H1 (cell line): ENCODE measurements around the gene PRR12. TPM values are rescaled to one million over a fixed set of nuclear protein-coding genes. Genes with fewer than 3 reads are reported as not detected.
A peak's percentile ranks its signal among the peaks of the same experiment; 100 is the strongest.

Source experiments
- CTCF ChIA-PET: fragments of 300-600 bp; sonication (Branson Sonifier 250); formaldehyde crosslinking; loops from one replicate; lab custom pipeline; 2021; ENCODE audit not compliant: partially characterized antibody; lab: Charles Lee
- POLR2A ChIA-PET: fragments of 300-600 bp; sonication (Branson Sonifier 250); formaldehyde crosslinking; loops from one replicate; lab custom pipeline; 2021; ENCODE audit warnings: inconsistent platforms; ENCODE audit not compliant: partially characterized antibody; lab: Charles Lee
- DNase-seq, 2 experiments: peaks; one replicate each; pipeline versions ENCODE4 v3.0.0 to v3.0.0-alpha.2; 2010 to 2022; ENCODE audit warnings: low spot score in 2 of 2, low read depth in 1 of 2, mixed read lengths in 1 of 2
- FAIRE-seq: peaks from 2 replicates; lab custom pipeline; 2011; peaks lifted over from hg19 to GRCh38; lab: Jason Lieb, UNC
- H2AFZ ChIP-seq: 2 replicates; pipeline ENCODE4 v1.8.1; 2012; ENCODE audit warnings: low read length, inconsistent platforms
- H2AK5ac ChIP-seq: 2 replicates; pipeline ENCODE4 v1.6.1; 2013; ENCODE audit warnings: low read depth, low read length
- H2BK120ac ChIP-seq: replicated peaks from 2 replicates; pipeline ENCODE3; 2013; ENCODE audit warnings: low read depth, low read length, inconsistent platforms
- H2BK12ac ChIP-seq: 2 replicates; pipeline ENCODE4 v1.6.1; 2013; ENCODE audit warnings: low read depth, low read length
- H2BK15ac ChIP-seq: 2 replicates; pipeline ENCODE4 v1.6.1; 2013; ENCODE audit warnings: low read length
- H2BK20ac ChIP-seq: 2 replicates; pipeline ENCODE4 v1.6.1; 2013; ENCODE audit warnings: low read length
- H2BK5ac ChIP-seq: 2 replicates; pipeline ENCODE4 v1.6.1; 2013; ENCODE audit warnings: low read depth, low read length
- H3K14ac ChIP-seq: 2 replicates; pipeline ENCODE4 v1.6.1; 2013; ENCODE audit warnings: inconsistent platforms; ENCODE audit not compliant: insufficient read length
- H3K18ac ChIP-seq: 2 replicates; pipeline ENCODE4 v1.6.1; 2013; ENCODE audit warnings: low read length; ENCODE audit errors: extremely low read depth
- H3K23ac ChIP-seq: 2 replicates; pipeline ENCODE4 v1.6.1; 2013; ENCODE audit warnings: inconsistent platforms; ENCODE audit not compliant: insufficient read length
- H3K23me2 ChIP-seq: 2 replicates; pipeline ENCODE4 v1.6.1; 2013; ENCODE audit warnings: low read depth, low read length
- H3K27ac ChIP-seq: 2 replicates; pipeline ENCODE4 v1.6.1; 2011; ENCODE audit warnings: low read depth, low read length, inconsistent platforms
- H3K27me3 ChIP-seq, 4 experiments: replicated peaks in 1 of 4; 1 replicate in 1 of 4; 2 replicates in 3 of 4; pipeline versions ENCODE4 v1.6.1 to v1.8.1; 2011 to 2013; ENCODE audit warnings: low read length in 3 of 4, mild to moderate bottlenecking in 3 of 4, inconsistent platforms in 2 of 4, mixed read lengths in 2 of 4, moderate library complexity in 1 of 4; ENCODE audit not compliant: control insufficient read depth in 3 of 4, insufficient read depth in 3 of 4; ENCODE audit errors: extremely low read depth in 1 of 4
- H3K36me3 ChIP-seq, 4 experiments: 2 replicates each; pipeline versions ENCODE4 v1.6.1 to v1.8.1; 2011 to 2013; ENCODE audit warnings: mild to moderate bottlenecking in 4 of 4, low read length in 3 of 4, moderate library complexity in 2 of 4, control low read depth in 1 of 4, inconsistent platforms in 1 of 4; ENCODE audit not compliant: insufficient read depth in 4 of 4, control insufficient read depth in 2 of 4
- H3K4ac ChIP-seq: replicated peaks from 2 replicates; pipeline ENCODE3; 2013; ENCODE audit warnings: low read length, low read depth, mixed read lengths, inconsistent platforms; ENCODE audit not compliant: insufficient read length
- H3K4me1 ChIP-seq, 4 experiments: replicated peaks in 1 of 4; 1 replicate in 1 of 4; 2 replicates in 3 of 4; pipeline versions ENCODE4 v1.6.1 to v1.8.1; 2011 to 2013; ENCODE audit warnings: low read length in 3 of 4, inconsistent platforms in 2 of 4, mixed read lengths in 1 of 4; ENCODE audit not compliant: insufficient read depth in 4 of 4, control insufficient read depth in 3 of 4
- H3K4me2 ChIP-seq, 2 experiments: 2 replicates each; pipeline versions ENCODE4 v1.6.1 to v1.8.1; 2011 to 2013; ENCODE audit warnings: low read depth in 2 of 2, low read length in 2 of 2, control low read depth in 1 of 2, inconsistent platforms in 1 of 2, mild to moderate bottlenecking in 1 of 2; ENCODE audit not compliant: insufficient read depth in 1 of 2
- H3K4me3 ChIP-seq, 4 experiments: fragments of 200-600, 300-600 bp in 1 of 4; sonication (generic), shearing (Covaris generic), sonication (Bioruptor Twin) in 1 of 4; 2 replicates each; pipeline versions ENCODE4 v1.5.1 to v1.8.1; 2011 to 2016; ENCODE audit warnings: low read length in 4 of 4, low read depth in 3 of 4, control low read depth in 2 of 4, inconsistent platforms in 2 of 4, mild to moderate bottlenecking in 2 of 4, mixed read lengths in 1 of 4, moderate library complexity in 1 of 4; ENCODE audit not compliant: insufficient read depth in 2 of 4; ENCODE audit errors: extremely low read depth in 1 of 4
- H3K56ac ChIP-seq: replicated peaks from 2 replicates; pipeline ENCODE3; 2013; ENCODE audit warnings: low read depth, mild to moderate bottlenecking, mixed read lengths, low read length, inconsistent platforms; ENCODE audit not compliant: insufficient read length
- H3K79me1 ChIP-seq: 2 replicates; pipeline ENCODE4 v1.6.1; 2013; ENCODE audit warnings: low read depth, low read length, control low read depth
- H3K79me2 ChIP-seq, 2 experiments: 2 replicates each; pipeline versions ENCODE4 v1.6.1 to v1.8.1; 2012 to 2013; ENCODE audit warnings: low read length in 2 of 2, mild to moderate bottlenecking in 2 of 2, inconsistent platforms in 1 of 2; ENCODE audit not compliant: insufficient read depth in 2 of 2, control insufficient read depth in 1 of 2
- H3K9ac ChIP-seq, 4 experiments: replicated peaks in 1 of 4; 1 replicate in 1 of 4; 2 replicates in 3 of 4; pipeline versions ENCODE4 v1.6.1 to v1.8.1; 2011 to 2013; ENCODE audit warnings: low read depth in 3 of 4, low read length in 3 of 4, control low read depth in 2 of 4, mild to moderate bottlenecking in 2 of 4, moderate library complexity in 2 of 4, inconsistent platforms in 1 of 4; ENCODE audit errors: extremely low read depth in 1 of 4
- H3K9me3 ChIP-seq, 2 experiments: 2 replicates each; pipeline versions ENCODE4 v1.6.1 to v1.8.1; 2012 to 2013; ENCODE audit warnings: mild to moderate bottlenecking in 2 of 2, moderate library complexity in 2 of 2, control low read depth in 1 of 2, inconsistent platforms in 1 of 2, low read depth in 1 of 2, low read length in 1 of 2, mixed read lengths in 1 of 2; ENCODE audit not compliant: insufficient read depth in 2 of 2
- H4K20me1 ChIP-seq, 2 experiments: replicated peaks in 1 of 2; 2 replicates each; pipeline versions ENCODE3 to v1.8.1; 2011 to 2013; ENCODE audit warnings: inconsistent platforms in 2 of 2, low read length in 2 of 2, mild to moderate bottlenecking in 1 of 2; ENCODE audit not compliant: insufficient read depth in 2 of 2, control insufficient read depth in 1 of 2
- H4K5ac ChIP-seq: 2 replicates; pipeline ENCODE4 v1.6.1; 2013; ENCODE audit warnings: low read length, low read depth, mixed read lengths, inconsistent platforms; ENCODE audit not compliant: insufficient read length
- H4K8ac ChIP-seq: 2 replicates; pipeline ENCODE4 v1.8.0; 2013; ENCODE audit warnings: mild to moderate bottlenecking, moderate library complexity, low read length, inconsistent platforms; ENCODE audit not compliant: insufficient read depth; ENCODE audit errors: extremely low read depth
- H4K91ac ChIP-seq: replicated peaks from 2 replicates; pipeline ENCODE3; 2013; ENCODE audit warnings: low read length, mixed read lengths, inconsistent platforms; ENCODE audit not compliant: insufficient read length
- BACH1 ChIP-seq: IDR thresholded peaks from 2 replicates; pipeline ENCODE4 v1.6.1; 2012; ENCODE audit warnings: low read length, improper control_type of control experiment
- E2F6 ChIP-seq: IDR thresholded peaks from 2 replicates; pipeline ENCODE4 v1.6.1; 2012; ENCODE audit warnings: inconsistent platforms
- EZH2 ChIP-seq: fragments of 200-600 bp; sonication (generic); IDR thresholded peaks from 2 replicates; pipeline ENCODE4 v1.7.1; 2012; ENCODE audit warnings: low read depth, mild to moderate bottlenecking, moderate library complexity, low read length, inconsistent platforms; ENCODE audit not compliant: severe bottlenecking
- SIN3A ChIP-seq, 2 experiments: IDR thresholded peaks in 1 of 2; conservative IDR thresholded peaks in 1 of 2; 2 replicates each; pipeline ENCODE4 v1.6.1; 2011 to 2012; ENCODE audit warnings: low read length in 2 of 2, improper control_type of control experiment in 1 of 2, low read depth in 1 of 2, mild to moderate bottlenecking in 1 of 2
- SP2 ChIP-seq: IDR thresholded peaks from 2 replicates; pipeline ENCODE4 v1.6.1; 2012; ENCODE audit warnings: mild to moderate bottlenecking, low read length, inconsistent platforms
- SRF ChIP-seq: IDR thresholded peaks from 2 replicates; pipeline ENCODE4 v1.6.1; 2011; ENCODE audit warnings: mild to moderate bottlenecking, low read depth, low read length, moderate library complexity
- ZNF274 ChIP-seq: IDR thresholded peaks from 2 replicates; pipeline ENCODE4 v1.7.0; 2012; ENCODE audit warnings: low read length, borderline replicate concordance; ENCODE audit errors: extremely low read depth
- WGBS, 2 experiments: shearing (Covaris generic) in 1 of 2; methylation state at CpG; one replicate each; pipeline versions ENCODE4 v1.1.6 to v1.1.7; 2013 to 2015; ENCODE audit warnings: low lambda C conversion rate in 2 of 2, mixed read lengths in 2 of 2, inconsistent platforms in 1 of 2, low coverage in 1 of 2, missing lambda C conversion rate in 1 of 2; ENCODE audit not compliant: insufficient replicate concordance in 2 of 2, insufficient coverage in 1 of 2, insufficient read length in 1 of 2; ENCODE audit errors: extremely low coverage in 1 of 2, missing lambda C conversion rate in 1 of 2; 5-methylcytosine and 5-hydroxymethylcytosine counted together
- polyA plus RNA-seq, 7 experiments: library from polyadenylated mRNA; depleted of rRNA in 3 of 7; stranded (reverse) in 5 of 7; unstranded in 2 of 7; fragments of >200 nt in 5 of 7; fragments of 200-250 nt in 2 of 7; gene quantifications; 1 replicate in 5 of 7; 2 replicates in 1 of 7; 4 replicates in 1 of 7; pipeline versions ENCODE4 v1.2.1 to v1.2.3, GENCODE V29; 2011 to 2013; ENCODE audit warnings: missing spikeins in 2 of 7, mixed read lengths in 2 of 7
- total RNA-seq: library from RNA; stranded (reverse); fragmentation: NEBNext Ultra II Directional; extraction: Animal tissue kit (Norgen Biotek cat#: 25700); gene quantifications from 2 replicates; pipeline ENCODE4 v1.2.1, GENCODE V29; 2021
- TF ChIP-seq, protein P1 (sequence below), 3 experiments: IDR thresholded peaks; 1 replicate in 2 of 3; 2 replicates in 1 of 3; pipeline versions ENCODE4 v1.5.1 to v1.6.1; 2011; ENCODE audit warnings: low read length in 3 of 3, mild to moderate bottlenecking in 3 of 3, inconsistent platforms in 2 of 3, low read depth in 1 of 3, moderate library complexity in 1 of 3; ENCODE audit not compliant: insufficient read depth in 1 of 3; ENCODE audit errors: control extremely low read depth in 1 of 3

PRR12 gene
- total and polyA plus RNA-seq, 2 of the 8 experiments (the other 6 are each of a cell fraction or from before 2014, with no cell fraction given) = 2.5 to 59.4 TPM

- peaks cover 22% of the 10 kb centered on the region for H3K79me1 ChIP-seq
- no peak overlapping the region for H3K23ac ChIP-seq
- no peak overlapping the region for H4K8ac ChIP-seq
- no peak overlapping the region for H2BK120ac ChIP-seq
- WGBS, 2 experiments = 98% methylated on average over 13 of the region's 13 CpGs; no CpG with 5 or more reads in 1 of the 2 experiments
- H3K4me1 ChIP-seq = peaks cover 2 to 9% (median 5%) of the 10 kb centered on the region in 4 experiments; a peak in 6 of 7 replicates
- no peak overlapping the region for H3K4me2 ChIP-seq
- H2BK20ac ChIP-seq = no peak overlapping the region
- no peak overlapping the region for H3K27ac ChIP-seq
- no peak overlapping the region for H2AK5ac ChIP-seq
- H4K5ac ChIP-seq = no peak overlapping the region
- H3K4me3 ChIP-seq = no peak overlapping the region
- no peak overlapping the region for H3K18ac ChIP-seq
- peaks cover 6 to 29% (median 16%) of the 10 kb centered on the region in 4 experiments; a peak in 6 of 8 replicates for H3K36me3 ChIP-seq
- FAIRE-seq (no peak), DNase-seq (no peak)
- no peaks in the 10 kb centered on the region for H3K9me3 ChIP-seq
- H4K20me1 ChIP-seq = peaks cover 7 to 21% of the 10 kb centered on the region in 2 experiments
- CTCF ChIA-PET = interaction anchor here (1.7 kb wide), 1 partner anchor 26 kb away, joined by 8 read pairs; no protein-coding TSS in a partner anchor
- H3K9ac ChIP-seq = no peak overlapping the region
- no peak overlapping the region for H3K56ac ChIP-seq
- no peaks in the 10 kb centered on the region for H3K27me3 ChIP-seq
- H3K4ac ChIP-seq = no peak overlapping the region
- 0 out of 2 replicates have a peak overlapping the region, but pooled peaks have one; percentile 52 for H2BK5ac ChIP-seq
- no peak overlapping the region for H2BK15ac ChIP-seq
- H3K23me2 ChIP-seq = peaks cover 2% of the 10 kb centered on the region; the same call in 1 of the 2 replicates
- no peak overlapping the region for H4K91ac ChIP-seq
- no peak overlapping the region for H3K14ac ChIP-seq
- peaks cover 10 to 32% of the 10 kb centered on the region in 2 experiments for H3K79me2 ChIP-seq
- H2BK12ac ChIP-seq = no peak overlapping the region
- POLR2A ChIA-PET = interaction anchor here (1.0 to 50.7 kb wide), 8 partner anchors 10 to 45 kb away, joined by 3 to 840 read pairs (median 12); partner anchors contain the start of genes BCL2L12, CPT1C, IRF3 and PRMT1
- H2AFZ ChIP-seq = no peak overlapping the region
- TF ChIP-seq SRF (no peak), EZH2 (no peak), SIN3A (conservative IDR thresholded peaks at IDR 0.05 in 1 of 2, IDR thresholded peaks at IDR 0.05 in 1 of 2; ENCODE audit: low read depth in 1 of 2, low read length in 2 of 2) (no peak), ZNF274 (no peak), BACH1 (no peak), E2F6 (no peak), SP2 (no peak)
- TF ChIP-seq, protein P1, sequence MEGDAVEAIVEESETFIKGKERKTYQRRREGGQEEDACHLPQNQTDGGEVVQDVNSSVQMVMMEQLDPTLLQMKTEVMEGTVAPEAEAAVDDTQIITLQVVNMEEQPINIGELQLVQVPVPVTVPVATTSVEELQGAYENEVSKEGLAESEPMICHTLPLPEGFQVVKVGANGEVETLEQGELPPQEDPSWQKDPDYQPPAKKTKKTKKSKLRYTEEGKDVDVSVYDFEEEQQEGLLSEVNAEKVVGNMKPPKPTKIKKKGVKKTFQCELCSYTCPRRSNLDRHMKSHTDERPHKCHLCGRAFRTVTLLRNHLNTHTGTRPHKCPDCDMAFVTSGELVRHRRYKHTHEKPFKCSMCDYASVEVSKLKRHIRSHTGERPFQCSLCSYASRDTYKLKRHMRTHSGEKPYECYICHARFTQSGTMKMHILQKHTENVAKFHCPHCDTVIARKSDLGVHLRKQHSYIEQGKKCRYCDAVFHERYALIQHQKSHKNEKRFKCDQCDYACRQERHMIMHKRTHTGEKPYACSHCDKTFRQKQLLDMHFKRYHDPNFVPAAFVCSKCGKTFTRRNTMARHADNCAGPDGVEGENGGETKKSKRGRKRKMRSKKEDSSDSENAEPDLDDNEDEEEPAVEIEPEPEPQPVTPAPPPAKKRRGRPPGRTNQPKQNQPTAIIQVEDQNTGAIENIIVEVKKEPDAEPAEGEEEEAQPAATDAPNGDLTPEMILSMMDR (IDR thresholded peaks at IDR 0.05; ENCODE audit: control extremely low read depth in 1 of 3, insufficient read depth in 1 of 3, low read depth in 1 of 3, low read length in 3 of 3) = no peak
These were observed 55.0 kb downstream of the PRR12 start for GRCh38 chr19:49645995-49646394.
